NCI-H82 (cell line): ENCODE data around the gene SVIL.
"Not testable (repeated sequence)": the region's sequence is repeated elsewhere in the genome, so short reads cannot be mapped to it uniquely, and the experiment has no call there.

Source experiments
- DNase-seq: peaks from one replicate; lab custom pipeline; 2025; lab: John Stamatoyannopoulos, UW

Gene SVIL

DNA sequence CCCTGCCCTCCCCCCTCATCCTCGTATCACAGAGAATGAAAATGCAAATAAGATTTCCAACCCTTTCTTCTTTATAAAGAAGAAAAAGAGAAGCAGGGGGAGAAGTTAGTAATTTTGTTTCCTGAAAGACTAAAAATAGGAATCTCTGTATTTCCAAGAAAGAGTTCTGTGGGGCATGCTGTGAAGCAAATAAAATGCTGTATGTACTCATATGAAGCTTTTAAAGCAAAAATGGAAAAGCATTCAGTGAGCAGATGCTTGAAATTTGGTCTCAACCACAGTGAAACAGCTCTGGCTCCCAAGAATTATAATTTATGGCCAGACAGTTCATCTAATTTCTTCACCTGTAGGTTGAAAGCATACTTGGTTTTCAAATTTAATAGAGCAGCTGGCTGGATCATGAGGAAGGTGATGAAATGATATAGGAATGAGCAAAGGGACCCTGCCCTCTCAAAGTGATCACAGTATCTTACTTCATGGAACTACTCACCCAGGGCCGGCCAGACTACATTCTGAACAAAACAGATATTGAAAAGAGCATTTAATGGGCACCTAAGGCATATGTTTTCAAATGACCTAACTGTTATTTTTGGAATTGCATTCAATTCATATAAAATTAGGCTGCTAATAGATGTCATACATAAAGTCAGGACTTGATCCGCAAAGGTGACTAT, 31.4 kb downstream of the SVIL start:
- DNase-seq = no peak

DNA sequence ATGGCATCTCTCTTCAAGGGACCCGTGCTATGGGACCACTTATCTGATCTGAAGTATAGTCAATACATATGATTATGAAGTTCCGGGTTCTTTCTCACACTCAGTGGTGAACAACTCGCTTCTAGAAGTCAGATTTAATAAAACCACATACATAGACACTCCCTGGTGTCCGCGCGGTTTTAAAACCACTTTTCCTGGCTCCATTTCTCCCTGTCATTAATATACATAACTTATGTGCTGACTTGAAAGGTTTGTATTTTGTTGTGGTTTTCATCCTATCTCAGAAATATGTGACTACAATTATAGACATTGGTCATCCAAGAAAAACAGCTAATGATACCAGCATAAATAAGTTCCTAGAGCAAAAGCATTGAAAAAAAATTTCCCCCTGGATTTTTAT, 34.0 kb downstream of the SVIL start:
- DNase-seq = no peak

DNA sequence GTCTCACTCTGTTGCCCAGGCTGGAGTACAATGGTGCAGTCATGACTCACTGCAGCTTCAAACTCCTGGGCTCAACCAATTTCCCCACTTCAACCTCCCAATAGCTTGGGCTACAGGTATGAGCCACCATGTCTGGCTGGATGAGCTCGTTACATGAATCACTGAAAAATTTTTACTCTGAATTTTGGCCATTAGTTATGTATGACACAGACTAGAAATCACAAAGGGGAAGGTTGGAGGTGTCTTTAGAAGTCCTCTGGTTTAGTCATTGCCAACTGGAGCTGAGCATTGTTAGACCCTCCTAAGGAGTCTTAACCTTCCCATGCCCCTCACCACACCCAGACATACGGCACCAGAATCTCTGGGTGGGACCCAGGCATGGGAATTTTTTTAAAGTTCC, 34.7 kb downstream of the SVIL start:
- no peak for DNase-seq

DNA sequence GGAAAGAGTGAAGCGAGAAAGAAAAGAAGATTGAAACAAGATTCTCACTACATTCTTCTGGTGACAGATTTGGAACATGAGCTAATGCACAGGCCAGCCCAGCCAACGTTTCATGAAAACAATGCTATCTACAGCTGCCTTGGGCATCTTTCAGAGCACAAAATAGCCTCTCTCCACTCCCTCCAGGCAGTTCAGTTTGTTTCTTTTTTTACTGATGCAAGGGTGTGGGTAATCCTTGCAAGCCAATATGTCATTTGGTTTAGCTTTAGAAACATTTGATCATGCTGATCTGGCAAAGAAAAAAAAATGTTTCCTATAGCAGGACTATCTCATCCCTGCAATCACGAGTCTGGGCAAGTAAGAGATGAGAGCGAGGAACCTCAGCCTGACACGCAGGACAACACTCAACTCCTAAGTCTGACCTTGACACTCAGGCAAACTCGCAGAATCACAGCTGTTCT, 35.9 kb downstream of the SVIL start:
- no peak for DNase-seq

DNA sequence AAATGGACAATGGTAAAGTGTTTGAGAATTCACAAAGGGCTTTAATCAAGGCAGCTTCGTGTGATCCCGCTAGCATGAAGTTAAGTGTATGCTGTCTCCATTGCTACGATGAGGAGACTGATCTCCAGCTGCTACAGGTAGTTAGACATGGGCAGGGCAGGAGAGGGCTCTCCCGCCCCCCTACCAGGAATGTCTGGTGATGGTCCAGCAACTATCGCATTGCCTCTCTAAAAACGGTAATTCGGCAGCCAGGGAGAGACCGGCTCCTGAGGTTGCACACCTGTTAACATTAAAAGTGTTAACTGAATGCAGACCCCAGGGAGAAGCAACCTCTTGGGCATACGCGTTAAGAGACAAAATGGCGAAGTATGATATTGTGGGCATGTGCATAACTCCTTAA, 37.9 kb downstream of the SVIL start:
- no peak for DNase-seq

DNA sequence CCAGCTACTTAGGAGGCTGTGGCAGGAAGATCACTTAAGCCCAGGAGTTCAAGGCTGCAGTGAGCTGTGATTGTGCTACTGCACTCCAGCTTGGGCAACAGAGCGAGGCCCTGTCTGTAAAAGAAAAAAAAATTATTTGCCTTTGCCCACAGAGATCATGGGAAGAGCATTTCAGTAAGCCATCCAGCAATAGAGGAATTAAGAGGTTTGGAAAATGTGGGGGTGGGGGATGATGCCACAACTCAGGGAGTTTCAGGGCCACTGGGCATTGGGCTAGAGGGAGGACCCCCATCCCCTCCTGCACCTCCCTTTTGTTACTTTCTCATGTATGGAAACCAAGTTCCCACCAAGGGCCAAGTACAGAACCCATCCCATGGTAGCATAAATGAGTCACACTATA, 38.4 kb downstream of the SVIL start:
- DNase-seq = no peak

DNA sequence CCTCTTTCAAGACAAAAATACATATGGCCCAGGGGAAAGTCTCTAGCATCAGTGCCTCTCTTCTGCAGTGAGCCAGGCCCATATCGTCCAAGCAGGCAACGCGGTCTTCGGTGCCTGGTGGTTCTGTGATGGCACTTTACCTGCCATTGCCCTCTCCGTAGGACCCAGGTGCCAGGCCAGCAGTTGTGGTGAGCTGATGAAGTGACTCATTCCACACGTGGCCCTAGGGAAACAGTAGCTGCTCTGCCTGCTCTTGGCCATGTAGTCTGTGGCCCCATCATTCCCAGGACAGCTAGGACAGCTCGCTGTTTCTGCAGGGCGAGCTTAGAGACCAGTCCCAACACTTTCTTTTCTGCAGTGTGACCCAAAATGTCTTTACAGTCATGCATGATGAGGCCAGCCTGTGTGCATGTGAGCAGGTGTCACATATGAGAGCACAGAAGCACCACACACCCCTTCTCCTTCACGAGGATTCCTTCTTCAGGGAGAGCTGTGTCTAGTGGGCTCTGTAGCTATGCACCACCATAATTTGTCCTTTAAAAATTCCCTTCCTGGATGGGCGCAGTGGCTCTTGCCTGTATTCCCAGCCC, 39.0 kb downstream of the SVIL start:
- DNase-seq = no peak

DNA sequence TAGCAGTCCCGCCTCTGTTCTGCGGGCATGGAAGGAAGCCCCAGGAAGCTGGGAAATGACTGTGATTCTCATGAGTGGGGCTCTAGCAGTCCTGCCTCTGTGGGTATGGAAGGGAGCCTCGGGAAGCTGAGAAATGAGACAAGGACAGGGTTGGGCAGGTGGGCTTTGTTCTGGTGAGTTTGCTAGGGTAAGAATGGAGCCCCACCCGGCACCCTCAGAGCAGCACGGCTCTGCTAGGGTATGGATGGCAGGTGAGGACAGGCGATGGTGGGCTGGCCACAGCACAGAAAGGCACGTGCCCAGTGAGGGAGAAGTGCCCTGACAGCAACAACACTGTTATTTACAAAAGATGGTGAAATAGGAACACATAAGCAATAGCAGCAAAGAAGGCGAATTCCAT, 39.6 kb downstream of the SVIL start:
- DNase-seq = no peak

DNA sequence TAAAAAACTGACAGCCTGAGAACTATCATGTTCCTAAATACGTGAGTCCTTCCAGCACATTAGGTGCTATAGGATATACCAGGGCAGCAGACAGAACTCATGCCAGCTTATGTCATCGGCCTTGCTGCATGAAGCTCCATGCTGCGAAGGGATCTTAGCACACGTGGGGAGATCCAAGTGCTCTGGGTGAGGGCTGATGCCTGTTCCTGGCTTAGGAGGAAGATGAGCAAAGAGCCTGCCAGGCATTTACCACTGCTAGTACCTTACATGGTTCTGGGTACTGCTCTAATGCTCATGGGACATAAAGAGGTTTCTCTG, 43.2 kb downstream of the SVIL start:
- no peak for DNase-seq

DNA sequence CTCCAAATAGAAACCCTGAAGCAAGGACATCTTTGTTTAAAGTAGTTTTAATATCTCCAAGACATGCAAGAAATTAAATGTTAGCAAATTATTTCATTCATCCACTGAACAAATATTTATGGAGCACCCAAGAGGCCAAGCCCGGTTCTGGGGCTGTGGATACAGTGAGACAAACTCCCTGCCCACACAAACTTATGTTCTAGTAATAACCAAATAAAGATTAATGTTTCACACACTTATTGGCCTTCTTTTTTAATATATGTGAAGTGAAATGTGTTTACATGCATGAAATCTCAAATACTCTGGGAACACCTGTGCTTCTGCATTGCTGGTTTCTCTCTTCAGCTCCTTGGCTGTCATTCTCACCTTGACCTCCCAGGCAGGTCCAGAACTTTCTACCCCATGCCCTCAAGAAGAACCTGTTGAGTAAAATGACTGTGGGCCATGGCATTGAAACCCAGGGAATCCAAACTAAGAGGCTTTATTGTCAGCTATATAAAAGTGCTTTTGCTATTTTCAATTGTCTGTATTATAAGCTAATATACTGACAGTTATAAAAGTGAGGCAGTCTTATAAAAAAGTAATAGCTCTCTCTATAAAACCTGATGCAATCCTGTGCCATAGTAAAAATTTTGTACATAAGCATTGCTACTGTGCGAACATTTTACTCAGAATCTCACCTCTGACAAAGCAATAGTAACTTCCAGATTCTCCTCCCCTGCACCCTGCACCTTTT, 43.7 kb downstream of the SVIL start:
- no peak for DNase-seq

DNA sequence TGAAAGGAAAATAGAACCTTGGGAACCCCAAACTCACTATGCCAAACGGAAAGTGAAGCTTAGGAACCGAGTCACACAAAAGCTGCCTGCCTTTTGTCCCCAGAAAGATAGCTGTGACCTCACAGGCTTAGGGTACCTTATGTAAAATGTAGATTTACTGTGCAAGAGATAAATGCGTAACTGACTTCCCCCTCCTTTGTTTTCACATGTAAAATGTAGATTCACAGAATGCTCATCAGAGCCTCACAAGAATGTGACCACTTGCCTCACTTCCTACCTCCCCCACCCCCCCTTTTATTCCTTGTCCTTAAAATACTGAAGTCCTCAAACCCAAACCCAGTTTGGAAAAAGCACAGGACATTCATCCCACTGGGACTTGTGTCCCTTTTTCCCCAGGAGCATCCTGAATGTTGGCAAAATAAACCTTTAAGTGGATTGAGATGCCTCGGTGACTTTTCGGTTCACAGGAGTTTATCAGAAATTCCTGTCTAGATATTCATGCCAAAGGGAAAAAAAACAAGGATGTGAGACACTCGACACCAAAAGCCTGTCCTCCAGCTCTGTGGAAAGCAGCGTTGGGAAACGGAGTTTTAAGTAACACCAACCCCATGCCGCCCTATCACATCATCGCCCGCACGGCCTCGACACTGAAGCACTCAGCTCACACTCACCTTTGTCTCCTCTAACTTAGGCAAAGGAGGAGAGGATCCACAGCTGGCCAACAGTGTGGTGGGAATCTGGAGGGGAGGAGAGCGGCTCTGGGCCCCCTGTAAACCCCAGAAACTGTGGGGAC, 45.9 kb downstream of the SVIL start:
- DNase-seq = no peak

DNA sequence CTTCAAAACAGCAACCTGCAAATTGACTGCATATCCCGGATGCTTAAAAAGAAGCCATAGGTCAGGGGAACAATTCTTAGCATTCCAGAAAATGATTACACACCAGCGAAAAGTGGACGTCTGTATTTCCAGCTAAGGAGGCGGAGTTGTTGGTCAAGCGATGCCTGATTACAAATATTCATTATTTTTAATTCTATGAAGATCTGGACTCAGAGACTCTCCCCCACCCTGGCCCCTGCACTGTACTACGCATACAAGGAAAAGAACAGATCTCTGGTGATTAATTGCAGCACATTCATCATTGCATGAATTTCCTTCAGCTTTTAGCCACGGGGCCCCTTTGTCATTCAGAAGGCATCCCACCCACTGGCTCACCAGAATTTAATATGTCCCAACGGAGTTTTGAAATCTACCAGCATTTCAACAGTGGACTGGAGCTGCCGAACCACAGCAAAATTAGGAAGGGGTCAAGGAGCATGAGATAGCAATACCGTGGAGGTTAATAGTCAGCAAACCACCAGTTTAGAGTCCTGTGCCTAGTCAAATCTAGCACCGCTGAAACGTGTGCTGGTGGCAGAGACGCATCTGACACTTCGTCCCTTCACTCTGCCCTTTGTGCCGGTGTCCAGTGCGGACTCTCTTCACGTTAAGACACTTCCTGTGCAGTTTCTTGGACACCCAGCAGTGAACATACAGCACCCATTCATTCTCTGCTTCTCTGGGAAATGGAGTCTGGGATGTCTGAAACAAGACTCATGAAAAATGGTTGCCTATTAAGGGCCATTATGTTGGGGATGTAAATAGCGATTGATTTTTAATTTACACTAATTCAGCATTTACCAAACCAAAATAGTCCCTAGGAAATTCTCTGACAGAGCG, 46.8 kb downstream of the SVIL start:
- not testable (repeated sequence) for DNase-seq

DNA sequence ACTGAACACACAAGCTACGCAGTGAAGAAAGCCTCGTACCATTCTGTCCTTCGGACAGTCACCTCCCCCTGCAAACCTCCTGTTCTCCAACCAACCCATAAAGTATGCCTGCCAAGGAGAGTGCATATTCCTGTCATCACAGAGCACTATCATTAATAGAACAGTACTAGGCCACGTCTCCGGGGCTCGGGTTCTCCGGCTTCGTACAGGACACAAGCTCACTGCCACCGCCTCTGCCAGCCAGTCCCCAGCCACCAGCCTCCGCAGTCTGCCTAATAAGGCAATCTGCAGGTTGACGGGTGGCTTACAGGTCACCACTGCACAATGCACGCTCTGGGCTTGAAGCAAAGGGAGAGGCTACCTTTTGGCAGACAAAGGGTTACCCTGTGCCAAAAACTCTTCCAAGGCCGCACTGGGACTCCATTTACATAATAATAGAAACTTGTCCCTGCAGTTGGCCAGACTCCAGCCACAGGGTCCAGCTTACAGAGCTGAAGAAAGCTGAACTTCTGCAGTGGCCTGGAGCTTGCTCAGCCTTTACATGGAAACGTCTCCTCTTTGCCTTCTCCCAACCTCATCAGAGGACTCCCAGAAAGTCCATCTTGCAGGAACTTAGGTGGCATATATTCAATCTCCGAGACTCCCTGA, 47.5 kb downstream of the SVIL start:
- DNase-seq = not testable (repeated sequence)

DNA sequence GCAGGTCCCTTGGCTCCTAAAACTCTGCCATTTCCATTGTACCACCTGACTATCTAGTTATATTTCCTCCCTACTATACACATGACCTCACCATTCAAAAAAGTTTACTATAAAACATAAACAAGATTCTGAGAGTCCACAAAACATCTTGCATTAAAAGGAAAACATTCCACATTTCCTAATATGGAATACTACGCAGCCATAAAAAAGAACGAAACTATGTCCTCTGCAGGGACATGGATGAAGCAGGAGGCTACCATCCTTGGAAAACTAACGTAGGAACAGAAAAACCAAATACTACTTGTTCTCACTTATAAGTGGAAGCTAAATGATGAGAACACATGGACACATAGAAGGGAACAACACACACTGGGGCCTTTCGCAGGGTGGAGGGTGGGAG, 48.3 kb downstream of the SVIL start:
- DNase-seq = no peak

DNA sequence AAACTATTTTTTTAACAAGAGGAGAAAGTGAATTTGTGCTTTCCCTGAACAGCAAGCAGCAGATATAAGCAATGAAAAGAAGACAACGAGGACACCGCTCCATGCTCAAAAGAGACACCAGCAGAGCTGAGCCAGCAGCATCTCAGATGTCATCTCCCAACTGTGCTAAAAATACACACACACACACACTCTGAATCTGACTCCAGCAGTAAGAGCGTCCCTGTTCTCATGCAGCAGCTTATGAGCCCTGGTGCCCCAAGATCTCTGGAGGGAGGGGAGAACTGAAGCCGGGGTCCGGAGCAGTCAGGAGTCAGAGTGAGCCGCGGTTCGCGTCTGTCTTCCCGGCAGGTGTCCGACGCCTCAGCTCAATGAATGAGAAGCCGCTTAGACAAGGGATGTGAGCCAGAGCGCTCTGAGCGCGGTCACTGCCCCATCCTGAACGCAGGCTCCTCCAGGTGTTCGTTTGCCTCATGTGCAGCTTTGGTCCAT, 49.2 kb downstream of the SVIL start:
- DNase-seq = peak; percentile 61

DNA sequence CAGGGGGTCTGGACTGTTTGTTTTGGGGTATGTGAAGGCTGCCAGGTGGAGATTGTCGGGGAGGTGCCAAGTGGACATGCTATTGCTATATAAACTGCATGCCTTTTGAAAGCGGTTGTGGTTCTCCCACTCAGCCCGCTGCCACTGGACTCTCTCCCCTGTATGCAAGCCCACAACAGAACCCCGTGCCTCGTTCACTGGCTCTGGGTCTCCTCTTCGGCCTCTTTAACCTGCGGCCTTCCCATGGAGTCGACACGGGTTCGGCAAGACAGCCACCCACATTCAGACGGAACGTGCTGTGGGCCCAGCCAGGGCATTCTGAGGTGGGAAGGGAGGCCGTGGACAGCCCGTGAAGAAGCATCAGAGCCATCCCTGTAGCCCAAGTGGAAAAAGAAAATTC, 50.3 kb downstream of the SVIL start:
- DNase-seq = no peak

DNA sequence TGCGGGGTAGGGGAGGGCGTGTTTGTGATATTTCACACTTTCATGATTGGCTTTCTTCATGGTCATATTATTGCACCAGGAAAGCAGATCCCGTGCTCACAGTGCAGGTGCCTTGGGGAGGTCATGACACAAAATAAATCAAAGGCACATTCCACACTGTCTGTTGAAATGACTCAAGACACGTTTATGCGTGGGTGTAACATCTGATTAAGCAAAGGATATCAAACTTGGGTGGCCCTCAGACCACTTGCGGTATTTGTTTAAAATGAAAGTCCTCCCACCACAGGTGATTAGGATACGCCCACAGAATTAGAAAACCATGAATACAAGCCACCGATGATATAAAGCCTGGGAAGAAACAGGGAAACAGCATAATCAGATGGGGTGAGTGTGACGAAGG, 51.1 kb downstream of the SVIL start:
- no peak for DNase-seq

DNA sequence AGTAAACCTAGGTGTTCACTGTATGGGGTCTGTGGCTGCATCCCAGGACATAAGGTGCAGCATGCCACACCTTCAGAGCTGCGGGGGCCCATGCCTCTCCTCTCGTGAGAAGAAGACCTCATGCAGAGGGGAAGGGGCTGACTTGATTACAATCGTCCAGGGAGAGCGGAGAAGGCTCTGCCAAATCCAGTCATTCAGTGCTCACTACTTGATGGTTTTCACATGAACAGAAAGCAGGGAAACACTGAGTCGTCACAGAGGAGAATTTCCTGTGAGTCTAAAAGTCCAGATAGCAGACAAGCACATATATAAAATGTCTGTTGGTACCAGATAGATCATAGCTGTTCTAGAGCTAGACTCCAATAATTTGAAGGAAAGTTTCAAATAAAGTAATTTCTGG, 52.0 kb downstream of the SVIL start:
- DNase-seq = not testable (repeated sequence)

DNA sequence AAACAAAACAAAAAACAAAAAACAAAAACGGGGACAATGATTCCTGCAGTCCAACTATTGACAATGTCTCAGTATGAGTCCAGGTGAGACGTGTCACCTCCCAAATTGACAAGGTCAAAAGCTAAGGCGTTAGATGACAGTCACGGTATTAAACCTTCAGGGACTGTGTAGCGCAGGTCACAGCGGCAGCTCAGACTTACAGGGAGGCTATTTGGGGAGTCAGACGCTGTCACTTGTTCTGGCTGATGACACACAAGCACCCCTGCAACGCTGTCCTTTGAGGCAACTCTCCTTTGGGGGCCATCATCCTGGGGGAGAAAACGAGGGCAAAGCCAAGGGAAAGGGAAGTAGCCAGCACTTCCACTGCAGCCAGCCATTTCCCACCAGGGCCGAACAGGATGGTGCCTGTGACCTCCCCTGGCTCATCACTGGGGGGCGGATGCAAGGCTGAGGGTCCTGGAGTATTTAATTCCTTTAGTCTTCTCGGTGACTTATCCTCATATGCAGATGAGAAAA, 55.3 kb downstream of the SVIL start:
- DNase-seq = no peak

DNA sequence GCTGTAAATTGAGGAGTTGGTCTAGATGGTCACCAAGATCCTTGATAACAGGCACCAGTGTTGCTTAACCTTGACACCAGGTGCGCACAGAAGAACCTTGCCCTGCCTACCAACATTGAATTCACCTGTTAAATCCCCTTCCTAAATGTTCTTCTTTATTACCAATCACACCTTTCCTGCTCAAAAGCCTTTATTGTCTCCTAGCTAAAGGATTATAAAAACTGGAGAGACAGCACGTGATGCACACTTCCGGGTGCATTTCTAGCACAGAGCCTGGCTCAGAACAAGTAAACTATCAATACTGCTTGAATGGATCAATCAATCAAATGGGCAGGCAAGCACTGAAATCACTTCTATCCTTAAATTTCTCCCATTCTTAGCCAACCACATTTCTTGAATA, 56.3 kb downstream of the SVIL start:
- DNase-seq = no peak

DNA sequence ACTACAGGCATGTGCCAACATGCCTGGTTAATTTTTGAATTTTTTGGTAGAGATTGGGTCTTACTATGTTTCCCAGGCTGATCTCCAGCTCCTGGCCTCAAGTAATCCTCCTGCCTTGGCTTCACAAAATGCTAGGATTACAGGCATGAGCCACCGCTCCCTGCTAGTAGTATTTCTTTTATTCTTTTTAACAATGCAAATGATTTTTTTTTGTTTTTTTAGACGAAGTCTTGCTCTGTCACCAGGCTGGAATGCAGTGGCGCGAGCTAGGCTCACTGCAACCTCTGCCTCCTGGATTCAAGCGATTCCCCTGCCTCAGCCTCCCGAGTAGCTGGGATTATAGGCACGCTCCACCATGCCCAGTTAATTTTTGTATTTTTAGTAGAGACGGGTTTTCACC, 58.1 kb downstream of the SVIL start:
- no peak for DNase-seq
